Motor neuron (in vitro differentiated cells): ENCODE results near the gene ANKFN1. TPM values are rescaled to one million over a fixed set of nuclear protein-coding genes. Genes with fewer than 3 reads are reported as not detected.
A peak's percentile ranks its signal among the peaks of the same experiment; 100 is the strongest.
"Not testable (repeated sequence)": the region's sequence is repeated elsewhere in the genome, so short reads cannot be mapped to it uniquely, and the experiment has no call there.

Experiments
- ATAC-seq, 8 experiments: fragments of 200-7000 bp; cut with Tn5 transposase; replicated peaks in 6 of 8; 2 replicates each; pipeline ENCODE4 v1.8.0; 2021; ENCODE audit warnings: mild to moderate bottlenecking in 8 of 8, moderate library complexity in 8 of 8
- H3K27ac ChIP-seq, 2 donors: fragments of 250-450 bp; sonication (Bioruptor Pico); 2 replicates each; pipeline ENCODE4 v1.9.0; 2021; ENCODE audit warnings: antibody characterized with exemption in 2 of 2, mild to moderate bottlenecking in 2 of 2, moderate library complexity in 1 of 2
- H3K4me1 ChIP-seq, 2 donors: fragments of 250-450 bp; sonication (Bioruptor Pico); replicated peaks in 1 of 2; 2 replicates each; pipeline ENCODE4 v1.6.1; 2021; ENCODE audit warnings: antibody characterized with exemption in 2 of 2, mild to moderate bottlenecking in 2 of 2, moderate library complexity in 1 of 2
- H3K4me3 ChIP-seq, 5 donors: fragments of 250-450 bp; sonication (Bioruptor Pico); 2 replicates each; pipeline ENCODE4 v1.9.0; 2021; ENCODE audit warnings: antibody characterized with exemption in 5 of 5, mild to moderate bottlenecking in 5 of 5, moderate library complexity in 4 of 5
- WGBS, 10 experiments: fragments of 450-650 bp; shearing (Covaris generic); methylation state at CpG; one replicate each; pipeline ENCODE4 v1.0.0; 2022; 5-methylcytosine and 5-hydroxymethylcytosine counted together
- in situ Hi-C, 9 experiments: fragments of 400-800 bp; cut with MboI; loops; one replicate each; pipeline ENCODE4 v1.15.0; 2021; ENCODE audit warnings: low sequenced_read_pairs in 9 of 9, low pct_unique_long_range_greater_than_20kb in 2 of 9; ENCODE audit not compliant: unreplicated experiment in 9 of 9
- total RNA-seq, 8 experiments: library from RNA; unstranded; fragments of 300-600 nt; gene quantifications; 2 replicates each; pipeline versions ENCODE4 v1.2.3 to v1.2.4, GENCODE V29; 2022

The ANKFN1 gene
- total RNA-seq, 8 experiments from 2014 or later = 0.35 to 19.2 (median 1.1) TPM; not detected in 1

DNA sequence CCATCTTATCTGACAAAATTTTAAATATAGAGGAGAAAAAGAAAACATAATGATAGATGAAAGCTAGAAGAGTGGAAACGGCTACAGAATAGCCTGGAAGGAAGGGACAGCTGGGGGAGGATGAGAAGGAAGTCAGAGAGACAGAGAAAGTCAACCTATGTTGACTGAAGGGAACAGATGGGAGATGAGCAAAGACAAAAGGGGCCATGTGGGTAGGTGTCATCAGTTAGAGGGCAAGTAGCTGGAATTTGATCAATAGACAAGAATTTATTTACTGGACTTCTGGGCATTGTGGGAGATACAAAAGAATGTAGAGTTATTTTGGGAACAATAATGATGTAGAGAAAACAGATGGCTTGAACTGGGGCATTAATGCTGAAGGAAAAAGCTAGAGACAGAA, 194.4 kb downstream of the ANKFN1 start:
- WGBS, 10 experiments = 0 to 75% (median 20%) methylated on average over 1 of the region's 1 CpG; no CpG with 5 or more reads in 1 of the 10 experiments
- ATAC-seq = peak in 3 of 8 experiments; percentile 33 to 69 (median 51)
- in situ Hi-C loops = loop anchor here in 1 of 9 experiments (25.0 kb wide), 1 partner anchor 485 kb away; no protein-coding TSS in a partner anchor
- Histone ChIP-seq H3K27ac (no peak overlapping the region), H3K4me3 (no peak overlapping the region), H3K4me1 (no peaks in the 10 kb centered on the region)

DNA sequence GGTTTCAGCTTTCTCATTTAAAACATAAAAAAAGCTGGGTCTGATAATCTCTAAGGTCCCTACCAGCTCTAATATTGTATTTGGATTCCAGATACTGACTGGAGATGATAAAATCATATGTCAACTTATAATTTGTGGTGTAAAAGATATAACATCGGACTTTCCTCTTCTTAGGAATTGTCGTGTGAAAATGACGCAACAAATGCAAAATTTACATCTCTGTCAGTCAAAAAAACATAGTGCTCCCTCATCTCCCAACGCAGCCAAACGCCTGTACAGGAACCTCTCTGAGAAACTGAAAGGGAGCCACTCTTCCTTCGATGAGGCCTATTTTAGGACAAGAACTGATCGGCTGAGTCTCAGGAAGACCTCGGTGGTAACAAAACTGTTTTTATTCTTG, 197.3 kb downstream of the ANKFN1 start:
- Histone ChIP-seq H3K4me3 (no peak overlapping the region), H3K4me1 (no peaks in the 10 kb centered on the region), H3K27ac (no peak overlapping the region)
- WGBS, 10 experiments = 34 to 100% (median 80%) methylated on average over 1 to 8 of the region's 8 CpGs
- ATAC-seq = no peak
- in situ Hi-C loops = no loop called here

DNA sequence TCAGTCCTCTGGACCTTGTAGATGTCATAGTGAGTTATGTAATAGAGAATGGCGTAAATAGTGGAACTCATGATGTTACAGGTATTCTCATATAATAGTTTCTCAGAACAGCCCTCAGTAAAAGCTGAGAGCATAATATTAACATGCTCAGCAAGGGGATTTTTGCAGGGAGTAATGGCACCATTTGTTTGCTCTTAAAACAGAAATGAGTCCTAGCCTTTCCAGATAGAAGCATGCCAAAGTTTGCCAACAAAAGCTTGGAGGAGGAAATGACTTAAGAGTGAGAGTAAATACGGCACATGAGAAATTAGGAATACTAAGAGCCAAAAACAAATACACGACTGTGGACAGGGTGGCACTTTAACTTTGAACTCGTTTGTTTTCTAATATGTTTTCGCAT, 198.4 kb downstream of the ANKFN1 start:
- Histone ChIP-seq H3K4me3 (no peak overlapping the region), H3K27ac (no peak overlapping the region), H3K4me1 (no peaks in the 10 kb centered on the region)
- in situ Hi-C loops = no loop called here
- peak in 1 of 8 experiments; percentile 40 for ATAC-seq
- WGBS, 10 experiments = 35 to 100% (median 73%) methylated on average over 1 to 5 of the region's 5 CpGs

DNA sequence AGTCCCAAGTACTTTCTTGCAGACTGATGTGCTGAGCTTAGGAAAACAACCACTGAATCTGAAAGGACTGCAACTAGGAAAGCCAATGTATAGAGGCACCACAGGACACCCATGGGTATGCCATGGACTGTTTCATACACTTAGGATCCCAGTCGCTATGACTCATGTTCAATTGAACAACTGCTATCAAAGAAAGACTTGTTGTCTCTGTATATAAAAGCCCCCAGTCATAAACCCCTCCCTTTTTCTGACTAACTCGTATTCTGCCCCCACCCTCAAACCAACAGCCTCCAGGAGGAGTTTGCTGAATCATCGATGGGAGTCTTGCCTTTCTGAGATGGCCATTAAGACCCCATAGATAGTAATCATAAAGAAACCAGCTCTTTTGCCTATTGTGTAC, 205.4 kb downstream of the ANKFN1 start:
- peak in 5 of 8 experiments; percentile 24 to 61 (median 38) for ATAC-seq
- Histone ChIP-seq H3K4me1 (no peaks in the 10 kb centered on the region), H3K27ac (no peak overlapping the region), H3K4me3 (no peak overlapping the region)
- in situ Hi-C loops = no loop called here
- 47 to 100% (median 59%) methylated on average over 1 to 3 of the region's 3 CpGs; no CpG with 5 or more reads in 4 of the 10 experiments for WGBS, 10 experiments

DNA sequence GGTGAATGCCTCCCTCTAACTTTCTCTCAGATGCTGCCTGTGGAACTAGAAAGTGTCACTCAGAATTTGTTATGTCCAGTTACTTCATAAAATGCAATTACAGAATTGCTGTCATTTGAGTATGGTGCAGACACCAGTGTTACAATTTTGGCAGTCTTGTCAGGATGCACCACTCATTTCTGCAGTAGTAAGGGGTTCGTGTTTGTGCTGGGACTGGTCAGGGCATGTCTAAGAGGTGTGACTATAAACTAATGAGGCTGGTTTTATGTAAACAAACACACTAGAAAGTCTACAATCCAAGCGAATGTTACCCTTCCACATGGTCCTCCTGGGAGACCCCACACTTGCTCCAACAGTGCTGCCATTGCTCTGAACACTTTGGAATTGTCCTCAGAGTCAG, 206.2 kb downstream of the ANKFN1 start:
- no peak overlapping the region for H3K4me3 ChIP-seq
- peak in 1 of 8 experiments; percentile 31 for ATAC-seq
- 17 to 84% (median 67%) methylated on average over 1 to 2 of the region's 2 CpGs; no CpG with 5 or more reads in 3 of the 10 experiments for WGBS, 10 experiments
- no peak overlapping the region for H3K27ac ChIP-seq
- H3K4me1 ChIP-seq = no peaks in the 10 kb centered on the region
- in situ Hi-C loops = no loop called here

DNA sequence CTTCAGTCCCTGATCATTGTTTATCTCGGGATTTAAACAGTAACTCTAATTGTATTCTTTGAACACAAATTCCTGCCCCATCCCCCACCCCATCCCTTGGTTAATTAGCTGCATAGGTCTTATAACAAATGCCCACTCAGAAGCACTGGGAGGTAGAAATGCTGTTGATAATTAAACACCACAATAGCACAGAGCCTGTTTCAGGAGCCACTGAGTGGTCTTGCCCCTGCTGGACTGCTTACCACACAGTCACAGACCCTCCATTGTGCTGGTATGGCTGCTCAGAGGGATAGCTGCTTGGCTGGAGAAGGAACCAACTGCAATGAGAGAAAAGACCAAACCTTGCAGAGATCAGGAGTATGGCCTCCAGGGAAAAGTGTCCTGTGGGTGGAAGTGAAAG, 214.1 kb downstream of the ANKFN1 start:
- in situ Hi-C loops = no loop called here
- WGBS, 10 experiments = 0 to 43% (median 29%) methylated on average over 1 of the region's 1 CpG; no CpG with 5 or more reads in 5 of the 10 experiments
- Histone ChIP-seq H3K27ac (no peak overlapping the region), H3K4me1 (no peaks in the 10 kb centered on the region), H3K4me3 (no peak overlapping the region)
- ATAC-seq = no peak

DNA sequence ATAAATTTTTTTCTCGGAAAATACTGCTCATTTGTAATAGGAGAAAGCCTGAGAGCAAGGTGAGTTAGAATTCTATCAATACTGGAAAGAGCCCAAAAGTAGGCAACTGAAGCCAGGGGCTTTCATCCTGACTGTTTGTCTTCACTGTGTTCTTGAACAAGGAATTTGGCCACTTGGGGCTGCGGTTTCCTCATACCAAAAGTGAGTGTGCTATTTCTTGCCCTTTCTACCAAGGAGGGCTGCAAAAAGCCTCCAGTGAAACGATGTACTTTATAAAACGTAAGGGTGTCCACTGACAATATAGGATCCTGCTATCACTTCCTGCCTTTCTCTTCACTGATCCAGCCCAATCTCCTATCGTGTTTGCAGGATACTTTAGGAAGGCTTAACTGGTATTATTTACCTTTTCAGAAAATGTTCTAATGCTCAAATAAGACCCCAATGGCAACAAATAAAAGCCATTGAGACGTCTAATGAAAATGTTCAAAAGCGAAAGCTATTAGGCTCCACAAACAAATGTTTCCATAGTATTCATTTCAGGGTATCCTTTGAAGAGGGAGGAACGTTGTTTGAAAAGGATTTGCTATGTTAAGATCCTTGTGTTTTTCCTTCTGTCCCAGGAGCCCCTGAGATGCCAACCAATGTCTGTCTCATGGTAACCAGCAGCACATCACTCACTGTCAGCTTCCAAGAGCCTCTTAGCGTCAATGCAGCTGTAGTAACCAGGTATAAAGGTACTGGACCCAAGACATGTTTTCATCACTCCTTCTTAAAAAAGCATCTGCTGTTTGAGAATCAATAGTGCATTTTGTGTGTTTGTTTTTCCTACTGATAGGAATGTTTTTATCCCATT, 220.9 kb downstream of the ANKFN1 start:
- ATAC-seq = peak in 1 of 8 experiments; percentile 85
- in situ Hi-C loops = no loop called here
- 33 to 80% (median 64%) methylated on average over 1 to 9 of the region's 9 CpGs; no CpG with 5 or more reads in 2 of the 10 experiments for WGBS, 10 experiments
- H3K4me1 ChIP-seq = peaks cover 9 to 10% of the 10 kb centered on the region in 2 donors
- H3K27ac ChIP-seq = no peak overlapping the region
- no peak overlapping the region for H3K4me3 ChIP-seq

DNA sequence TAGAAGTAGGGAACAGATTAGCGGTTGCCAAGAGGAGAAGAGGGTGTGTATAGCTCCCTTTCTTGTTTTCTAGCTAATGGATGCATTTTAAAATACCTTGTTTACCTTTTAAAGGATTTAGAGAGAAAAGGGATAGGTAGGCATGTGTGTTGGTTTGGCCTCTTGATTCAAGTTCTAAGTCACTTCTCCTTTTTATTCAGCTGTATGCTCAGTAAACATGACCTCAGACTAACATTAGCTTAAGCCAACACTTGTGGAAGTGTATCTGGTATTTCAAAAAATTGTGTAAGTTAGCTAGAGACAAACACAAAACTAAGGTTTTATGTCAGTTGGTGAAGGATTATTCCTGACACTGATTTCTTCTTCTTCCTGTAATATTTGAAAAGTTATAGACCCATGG, 236.1 kb downstream of the ANKFN1 start:
- WGBS, 10 experiments = 75 to 100% (median 100%) methylated on average over 1 of the region's 1 CpG; no CpG with 5 or more reads in 4 of the 10 experiments
- Histone ChIP-seq H3K4me3 (no peak overlapping the region), H3K4me1 (no peaks in the 10 kb centered on the region), H3K27ac (no peak overlapping the region)
- ATAC-seq = no peak
- in situ Hi-C loops = no loop called here

DNA sequence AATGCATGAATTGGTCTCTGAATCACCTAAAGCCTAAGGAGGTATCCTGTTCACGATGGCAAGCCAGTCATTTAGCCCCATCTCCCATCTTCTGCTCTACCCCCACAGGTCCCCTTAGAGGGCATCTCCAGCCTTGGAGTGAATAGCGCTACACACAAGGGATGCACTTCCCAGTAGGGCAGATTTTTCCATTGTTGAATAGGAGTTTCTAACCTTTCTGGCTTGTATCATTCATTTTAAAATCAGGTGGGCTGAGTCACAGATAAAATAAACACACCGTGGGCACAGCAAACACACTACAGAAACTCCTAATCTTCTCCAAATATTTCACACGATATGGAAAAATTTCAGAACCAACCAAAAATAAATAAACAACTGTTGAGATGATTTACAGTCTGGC, 239.0 kb downstream of the ANKFN1 start:
- no peak for ATAC-seq
- in situ Hi-C loops = no loop called here
- 0 to 93% (median 70%) methylated on average over 1 to 4 of the region's 4 CpGs; no CpG with 5 or more reads in 1 of the 10 experiments for WGBS, 10 experiments

DNA sequence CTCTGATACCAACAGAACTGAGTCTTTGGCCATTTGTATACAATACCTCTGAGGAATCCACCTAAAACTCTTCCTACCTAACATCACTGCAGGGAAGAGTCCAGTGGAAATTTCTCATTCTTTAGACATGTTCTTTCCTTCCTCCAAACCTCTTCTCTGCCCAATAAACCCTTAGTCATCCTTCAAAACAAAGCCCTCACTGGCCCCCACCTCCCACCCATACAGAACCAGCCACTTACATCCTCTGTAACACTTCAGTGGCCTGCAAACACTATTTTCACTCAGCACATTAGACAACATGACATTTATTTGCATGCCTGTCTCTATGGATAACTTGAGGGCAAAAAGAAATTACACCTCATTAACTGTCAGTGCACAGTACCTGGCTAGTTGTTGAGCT, 239.9 kb downstream of the ANKFN1 start:
- Histone ChIP-seq H3K27ac (no peak overlapping the region), H3K4me1 (no peaks in the 10 kb centered on the region), H3K4me3 (no peak overlapping the region)
- in situ Hi-C loops = no loop called here
- no peak for ATAC-seq

More for the DNA sequence above, 239.0 kb downstream of the ANKFN1 start:
- Histone ChIP-seq H3K4me1 (no peaks in the 10 kb centered on the region), H3K4me3 (no peak overlapping the region), H3K27ac (no peak overlapping the region)

DNA sequence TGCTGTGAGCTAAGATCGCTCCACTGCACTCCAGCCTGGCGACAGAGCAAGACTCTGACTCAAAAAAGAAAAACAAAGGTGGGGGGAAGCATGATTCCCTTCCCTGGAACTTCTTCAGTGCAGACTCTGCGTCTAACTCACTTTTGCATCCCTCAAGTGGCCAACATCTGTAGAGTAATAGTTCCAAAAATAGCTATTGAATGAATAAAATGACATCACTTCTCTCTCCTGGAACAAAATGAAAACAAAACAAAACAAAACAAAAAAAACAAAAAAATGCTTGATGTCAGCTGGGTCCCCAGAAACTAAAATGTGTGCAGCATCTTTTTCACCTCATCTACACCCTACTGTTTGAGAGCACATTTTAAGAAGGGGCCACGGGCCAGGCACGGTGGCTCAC, 242.5 kb downstream of the ANKFN1 start:
- in situ Hi-C loops = no loop called here
- Histone ChIP-seq H3K4me1 (no peaks in the 10 kb centered on the region), H3K27ac (no peak overlapping the region), H3K4me3 (no peak overlapping the region)
- WGBS, 10 experiments = 0 to 100% (median 83%) methylated on average over 1 to 5 of the region's 5 CpGs; no CpG with 5 or more reads in 1 of the 10 experiments
- ATAC-seq = peak in 2 of 8 experiments; percentile 47 to 71

DNA sequence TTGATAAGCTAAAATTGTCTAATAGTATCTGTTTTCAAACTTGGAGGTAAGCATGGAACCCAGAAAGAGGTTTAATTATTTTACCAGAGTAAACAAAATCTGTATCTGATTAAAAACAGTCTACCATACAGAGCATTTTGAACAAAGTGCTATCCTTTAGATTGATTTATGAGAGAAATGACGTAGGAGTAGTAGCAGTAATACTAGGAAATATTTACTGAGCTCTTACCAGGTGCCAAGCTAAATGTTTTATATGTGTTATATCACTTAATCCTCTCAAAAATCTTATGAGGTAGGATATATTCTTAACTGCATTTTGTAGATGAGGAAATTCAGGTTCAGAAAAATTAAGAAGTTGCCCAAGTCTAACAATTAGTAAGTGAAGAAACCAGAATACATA, 253.8 kb downstream of the ANKFN1 start:
- WGBS, 10 experiments = 33 to 100% (median 84%) methylated on average over 1 of the region's 1 CpG; no CpG with 5 or more reads in 4 of the 10 experiments
- Histone ChIP-seq H3K4me3 (no peak overlapping the region), H3K27ac (no peak overlapping the region), H3K4me1 (no peaks in the 10 kb centered on the region)
- no peak for ATAC-seq
- in situ Hi-C loops = no loop called here

DNA sequence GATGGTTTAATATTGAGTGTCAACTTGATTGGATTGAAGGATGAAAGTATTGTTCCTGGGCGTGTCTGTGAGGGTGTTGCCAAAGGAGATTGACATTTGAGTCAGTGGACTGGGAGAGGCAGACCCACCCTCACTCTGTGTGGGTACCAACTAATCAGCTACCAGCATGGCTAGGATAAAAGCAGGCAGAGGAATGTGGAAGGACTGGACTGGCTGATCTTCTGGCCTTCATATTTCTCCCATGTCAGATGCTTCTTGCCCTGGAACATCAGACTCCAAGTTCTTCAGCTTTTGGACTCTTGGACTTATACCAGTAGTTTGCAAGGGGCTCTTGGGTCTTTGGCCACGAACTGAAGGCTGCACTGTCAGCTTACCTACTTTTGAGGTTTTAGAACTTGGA, 259.1 kb downstream of the ANKFN1 start:
- in situ Hi-C loops, H3K4me3 ChIP-seq, ATAC-seq, H3K4me1 ChIP-seq, H3K27ac ChIP-seq: not testable (repeated sequence)
- WGBS, 10 experiments = 0 to 67% (median 40%) methylated on average over 1 to 2 of the region's 2 CpGs; no CpG with 5 or more reads in 1 of the 10 experiments
